Stimulated activated memory B cell treated with anti-CD40 and anti-IgM and Interleukin-4, amounts not matched to agents 10 μg/mL and 1 μg/mL and 100 μg/mL, for 72 hours (primary cell): Measurements from ENCODE around the gene DHRS9.
A peak's percentile ranks its signal among the peaks of the same experiment; 100 is the strongest.

ENCODE experiments used
- ATAC-seq: fragments of 150-1000 bp; cut with Tn5 transposase; 2 replicates; pipeline ENCODE4 v1.10.0; 2021
- H3K27ac Mint-ChIP-seq: one replicate; pipeline ENCODE4 v1.8.0; 2022; ENCODE audit warnings: mild to moderate bottlenecking, mixed read lengths
- H3K27me3 Mint-ChIP-seq: one replicate; pipeline ENCODE4 v1.8.0; 2022; ENCODE audit warnings: mixed read lengths
- H3K36me3 Mint-ChIP-seq: one replicate; pipeline ENCODE4 v1.8.0; 2022; ENCODE audit warnings: mixed read lengths
- H3K4me1 Mint-ChIP-seq: one replicate; pipeline ENCODE4 v1.8.0; 2022; ENCODE audit warnings: mixed read lengths
- H3K4me3 Mint-ChIP-seq: one replicate; pipeline ENCODE4 v1.8.0; 2022; ENCODE audit warnings: mild to moderate bottlenecking, moderate library complexity, mixed read lengths
- H3K9me3 Mint-ChIP-seq: one replicate; pipeline ENCODE4 v1.8.0; 2022; ENCODE audit warnings: mixed read lengths

The DHRS9 gene

DNA sequence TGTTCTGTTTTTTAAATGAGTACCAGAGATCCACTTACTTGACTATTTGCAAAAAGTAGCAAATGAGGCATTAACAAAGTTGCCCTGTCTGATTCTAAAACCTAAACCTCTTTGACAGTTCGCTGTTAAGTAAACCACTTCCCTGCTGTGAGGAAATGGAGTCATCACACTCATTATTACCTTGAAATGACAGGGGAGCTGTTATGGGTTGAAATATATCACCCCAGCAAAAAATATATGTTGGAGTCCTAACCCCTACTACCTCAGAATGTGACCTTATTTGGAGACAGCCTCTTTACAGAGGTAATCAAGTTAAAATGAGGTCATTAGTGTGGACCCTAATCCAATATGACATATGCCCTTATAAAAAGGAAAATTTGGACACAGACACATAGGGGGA lies 36.1 kb downstream of the DHRS9 start:
- no peaks in the 10 kb centered on the region for H3K36me3 Mint-ChIP-seq
- no peak overlapping the region for H3K4me3 Mint-ChIP-seq
- peaks cover 8% of the 10 kb centered on the region for H3K27me3 Mint-ChIP-seq
- no peaks in the 10 kb centered on the region for H3K9me3 Mint-ChIP-seq
- no peak overlapping the region for H3K27ac Mint-ChIP-seq
- ATAC-seq, result no peak
- H3K4me1 Mint-ChIP-seq, result peaks cover 13% of the 10 kb centered on the region

DNA sequence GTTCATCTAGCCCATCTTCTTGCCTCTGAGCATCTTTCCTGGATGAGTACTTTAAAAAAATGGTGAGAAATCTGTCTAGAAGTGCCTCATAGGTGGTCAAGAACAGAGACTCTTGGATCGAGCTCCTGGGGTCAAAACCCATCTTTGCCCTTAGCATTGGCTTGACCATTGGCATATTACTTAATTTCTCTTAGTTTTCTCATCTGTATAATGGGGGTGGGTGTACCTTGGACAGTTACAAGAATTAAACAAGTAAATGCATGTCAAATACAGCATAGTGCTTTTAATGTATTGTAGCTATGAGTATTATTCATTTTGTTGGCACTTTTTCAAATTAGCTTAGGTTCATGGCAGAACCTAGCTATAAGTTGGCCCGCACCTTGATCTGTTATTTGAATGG lies 36.8 kb downstream of the DHRS9 start:
- H3K9me3 Mint-ChIP-seq, result no peaks in the 10 kb centered on the region
- peaks cover 8% of the 10 kb centered on the region for H3K27me3 Mint-ChIP-seq
- ATAC-seq, result no peak
- no peak overlapping the region for H3K4me3 Mint-ChIP-seq
- no peak overlapping the region for H3K27ac Mint-ChIP-seq
- peaks cover 10% of the 10 kb centered on the region for H3K4me1 Mint-ChIP-seq
- H3K36me3 Mint-ChIP-seq, result no peaks in the 10 kb centered on the region

DNA sequence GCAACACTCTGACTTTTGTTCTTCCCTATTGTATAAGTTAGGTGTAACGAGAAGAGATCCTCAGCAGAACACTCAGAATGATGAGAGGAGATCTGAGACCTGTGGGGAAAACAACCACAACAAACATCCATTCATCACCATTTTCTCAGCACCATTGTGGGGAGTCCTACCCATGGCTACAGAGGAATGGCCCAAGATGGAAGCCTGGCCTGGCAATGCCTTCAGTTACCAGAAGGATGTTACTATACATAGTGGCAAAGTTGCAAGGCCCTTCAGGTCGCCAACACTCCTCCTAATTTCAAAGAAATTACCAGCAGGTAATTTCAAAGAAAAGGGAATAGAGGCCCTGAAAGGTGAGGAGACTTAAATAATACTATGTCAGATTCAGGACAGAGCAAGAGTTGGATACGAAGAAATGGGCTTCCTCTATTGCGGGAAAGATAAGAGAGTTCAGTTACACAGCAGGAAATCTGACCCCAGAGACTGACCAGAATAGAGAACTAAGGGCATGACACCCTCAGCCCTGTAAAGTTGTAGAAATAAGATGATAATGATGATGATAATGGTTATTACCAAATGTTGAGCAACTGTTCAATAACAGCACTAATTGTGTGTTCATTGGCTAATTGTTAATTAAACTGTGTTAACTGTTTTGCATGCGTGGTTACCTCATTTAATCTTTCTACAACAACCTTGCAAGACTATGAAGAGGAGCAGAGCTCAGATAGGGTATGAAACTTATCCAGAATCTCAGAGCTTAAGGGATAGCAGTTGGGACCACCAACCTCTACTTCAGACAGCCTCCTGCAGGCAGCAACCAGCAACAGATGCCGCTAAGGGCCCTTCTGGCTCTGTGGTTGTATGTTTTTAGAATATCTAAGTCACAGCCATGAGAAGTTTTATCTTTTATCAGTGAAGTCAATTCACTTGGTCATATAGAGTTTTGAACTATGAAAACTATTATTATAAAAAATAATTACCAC lies 37.5 kb downstream of the DHRS9 start:
- no peaks in the 10 kb centered on the region for H3K36me3 Mint-ChIP-seq
- ATAC-seq, result no peak
- H3K27ac Mint-ChIP-seq, result no peak overlapping the region
- H3K27me3 Mint-ChIP-seq, result peaks cover 1% of the 10 kb centered on the region
- no peak overlapping the region for H3K4me3 Mint-ChIP-seq
- peaks cover 10% of the 10 kb centered on the region for H3K4me1 Mint-ChIP-seq
- H3K9me3 Mint-ChIP-seq, result no peaks in the 10 kb centered on the region

DNA sequence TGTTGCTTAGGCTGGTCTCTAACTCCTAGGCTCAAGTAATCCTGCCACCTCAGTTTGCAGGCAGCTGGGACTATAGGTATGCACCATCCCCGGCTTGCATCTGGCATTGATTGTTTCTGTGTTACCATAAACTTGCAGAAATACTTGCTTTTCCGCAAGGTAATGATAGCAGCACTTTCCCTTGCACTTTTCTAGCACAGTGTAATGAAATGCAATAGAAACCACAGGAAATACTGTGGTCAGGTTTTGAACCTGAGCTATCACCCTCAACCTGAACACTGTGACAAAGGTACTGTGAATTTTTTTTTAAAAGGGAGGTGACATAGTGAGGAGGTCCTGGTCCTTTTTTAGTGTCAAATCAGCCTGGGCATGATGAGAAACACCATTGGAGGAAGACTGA lies 38.3 kb downstream of the DHRS9 start:
- no peak overlapping the region for H3K27ac Mint-ChIP-seq
- no peaks in the 10 kb centered on the region for H3K27me3 Mint-ChIP-seq
- H3K4me1 Mint-ChIP-seq, result peaks cover 10% of the 10 kb centered on the region
- peak; percentile 72 for ATAC-seq
- H3K4me3 Mint-ChIP-seq, result no peak overlapping the region
- no peaks in the 10 kb centered on the region for H3K9me3 Mint-ChIP-seq
- H3K36me3 Mint-ChIP-seq, result no peaks in the 10 kb centered on the region

DNA sequence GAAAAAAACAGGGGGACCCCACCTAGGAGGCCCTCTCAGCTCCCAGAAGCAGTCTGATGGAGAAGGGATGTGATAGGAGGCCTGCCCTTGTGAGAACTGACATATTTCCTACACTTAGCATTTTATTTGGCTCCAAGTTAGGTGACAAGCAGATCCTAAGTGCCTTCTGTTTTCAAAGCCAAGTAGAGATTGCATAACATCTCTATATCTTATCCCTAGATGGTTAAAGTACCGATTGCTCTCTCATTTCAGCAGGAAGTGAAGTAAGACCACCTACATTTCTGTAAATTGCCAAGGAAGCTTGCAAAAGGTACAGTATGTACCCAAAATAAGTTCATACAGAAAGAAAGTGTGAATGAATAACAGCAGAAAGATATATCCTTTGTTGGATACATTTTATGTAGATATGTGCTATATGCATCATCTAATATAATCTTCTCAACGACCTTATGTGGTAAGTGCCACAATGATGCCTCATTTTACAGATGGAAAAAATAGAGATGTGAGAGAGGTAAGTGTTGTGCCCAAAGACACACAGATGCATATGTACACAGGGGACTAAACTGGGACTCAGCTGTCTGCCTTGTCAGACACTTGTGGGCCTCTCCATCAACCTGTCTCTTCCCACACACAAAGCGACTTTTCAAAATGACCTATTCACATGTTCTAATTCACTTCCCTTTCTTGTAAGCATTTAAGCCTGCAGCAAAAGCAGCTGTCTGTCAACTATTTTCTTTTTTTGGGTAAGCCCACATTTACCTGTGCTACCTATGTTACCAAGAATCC lies 38.9 kb downstream of the DHRS9 start:
- peaks cover 10% of the 10 kb centered on the region for H3K4me1 Mint-ChIP-seq
- no peaks in the 10 kb centered on the region for H3K36me3 Mint-ChIP-seq
- no peaks in the 10 kb centered on the region for H3K9me3 Mint-ChIP-seq
- no peaks in the 10 kb centered on the region for H3K27me3 Mint-ChIP-seq
- H3K27ac Mint-ChIP-seq, result no peak overlapping the region
- no peak overlapping the region for H3K4me3 Mint-ChIP-seq
- no peak for ATAC-seq

DNA sequence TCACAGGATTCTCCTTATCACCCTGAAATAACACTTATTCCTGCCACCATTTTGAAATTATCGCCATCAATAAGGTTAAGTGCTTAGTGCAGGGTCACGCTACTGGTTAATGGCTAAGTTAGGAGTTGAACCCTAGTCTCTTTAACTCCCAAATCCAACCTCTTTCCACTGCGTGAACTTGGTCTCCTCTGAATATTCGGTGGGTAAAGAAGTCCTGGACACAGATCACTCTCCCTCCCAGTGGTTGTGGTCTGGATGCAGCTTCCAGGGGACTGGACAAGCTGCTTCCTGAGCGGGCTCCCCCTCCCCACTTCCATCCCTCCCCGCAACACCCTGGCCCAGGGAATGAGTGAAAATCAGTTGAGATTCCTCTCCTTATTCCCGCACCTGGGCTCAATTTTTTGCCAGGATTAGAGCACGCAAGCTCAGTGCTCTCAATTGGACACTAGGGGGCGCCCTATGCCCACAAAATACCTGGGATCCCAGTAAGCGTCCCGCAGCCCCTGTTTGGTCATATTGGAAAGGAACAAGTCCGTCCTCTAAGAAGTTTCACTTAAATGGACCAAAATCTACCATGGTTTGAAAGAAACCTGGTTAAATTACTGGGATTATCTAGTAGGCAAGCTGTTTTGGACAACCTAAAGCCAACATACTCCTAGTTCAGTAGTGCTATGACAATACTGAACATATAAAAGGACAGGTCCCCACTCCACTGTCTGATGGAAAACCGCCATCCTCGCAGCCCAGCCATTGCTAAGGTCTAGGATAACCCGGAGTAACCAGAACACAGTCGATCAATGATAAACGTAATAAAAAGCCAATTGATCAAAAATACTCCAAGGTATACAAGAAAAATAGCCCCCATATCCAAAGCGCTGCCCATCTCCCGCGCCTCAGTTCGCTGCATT lies 40.4 kb downstream of the DHRS9 start:
- no peak for ATAC-seq
- H3K27ac Mint-ChIP-seq, result no peak overlapping the region
- H3K36me3 Mint-ChIP-seq, result no peaks in the 10 kb centered on the region
- no peak overlapping the region for H3K4me3 Mint-ChIP-seq
- no peaks in the 10 kb centered on the region for H3K9me3 Mint-ChIP-seq
- H3K4me1 Mint-ChIP-seq, result peaks cover 10% of the 10 kb centered on the region
- no peaks in the 10 kb centered on the region for H3K27me3 Mint-ChIP-seq

DNA sequence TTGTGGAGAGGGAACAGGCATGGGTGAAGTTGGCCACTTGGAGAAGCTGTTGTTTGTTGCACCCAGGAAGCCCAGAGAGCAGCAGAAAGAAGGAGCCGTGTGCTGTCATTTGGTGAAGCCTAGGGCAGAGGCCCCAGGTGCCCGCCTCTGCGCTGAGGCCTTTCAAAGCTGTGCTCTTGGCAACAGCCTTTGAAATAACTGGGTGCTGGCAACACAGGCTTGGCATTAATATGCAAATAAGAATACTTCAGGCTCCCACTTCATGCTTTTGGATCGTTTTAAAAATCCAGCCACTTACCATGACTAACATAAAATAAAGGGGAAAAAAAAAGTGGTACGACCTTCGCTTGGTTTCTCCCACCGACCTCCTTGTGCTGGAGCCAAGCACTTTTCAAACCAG lies 41.1 kb downstream of the DHRS9 start:
- H3K4me3 Mint-ChIP-seq, result no peak overlapping the region
- H3K27ac Mint-ChIP-seq, result no peak overlapping the region
- H3K9me3 Mint-ChIP-seq, result no peaks in the 10 kb centered on the region
- no peaks in the 10 kb centered on the region for H3K36me3 Mint-ChIP-seq
- H3K27me3 Mint-ChIP-seq, result no peaks in the 10 kb centered on the region
- no peak for ATAC-seq
- H3K4me1 Mint-ChIP-seq, result peaks cover 10% of the 10 kb centered on the region

DNA sequence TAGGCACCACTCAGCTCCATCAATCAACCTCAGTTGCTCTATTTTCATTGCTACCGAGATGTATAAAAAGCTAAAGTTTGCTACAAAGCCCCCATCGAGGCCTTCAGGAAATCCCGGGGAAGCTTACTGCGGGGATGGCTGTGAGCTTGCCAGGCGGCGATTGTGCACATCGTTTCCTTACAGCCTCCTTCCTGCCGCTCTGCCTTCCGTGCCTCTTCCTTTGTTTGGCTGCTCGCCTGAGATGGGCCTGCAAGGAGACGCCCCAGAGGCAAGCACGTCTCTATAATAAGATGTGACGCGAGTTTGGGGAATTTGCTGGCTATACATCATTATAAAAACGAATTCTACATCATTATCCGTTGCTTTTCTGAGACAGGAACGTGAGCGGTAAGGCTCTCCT lies 41.6 kb downstream of the DHRS9 start:
- H3K36me3 Mint-ChIP-seq, result no peaks in the 10 kb centered on the region
- no peaks in the 10 kb centered on the region for H3K27me3 Mint-ChIP-seq
- H3K4me1 Mint-ChIP-seq, result peaks cover 10% of the 10 kb centered on the region
- no peak overlapping the region for H3K27ac Mint-ChIP-seq
- no peak for ATAC-seq
- H3K4me3 Mint-ChIP-seq, result no peak overlapping the region
- H3K9me3 Mint-ChIP-seq, result no peaks in the 10 kb centered on the region

DNA sequence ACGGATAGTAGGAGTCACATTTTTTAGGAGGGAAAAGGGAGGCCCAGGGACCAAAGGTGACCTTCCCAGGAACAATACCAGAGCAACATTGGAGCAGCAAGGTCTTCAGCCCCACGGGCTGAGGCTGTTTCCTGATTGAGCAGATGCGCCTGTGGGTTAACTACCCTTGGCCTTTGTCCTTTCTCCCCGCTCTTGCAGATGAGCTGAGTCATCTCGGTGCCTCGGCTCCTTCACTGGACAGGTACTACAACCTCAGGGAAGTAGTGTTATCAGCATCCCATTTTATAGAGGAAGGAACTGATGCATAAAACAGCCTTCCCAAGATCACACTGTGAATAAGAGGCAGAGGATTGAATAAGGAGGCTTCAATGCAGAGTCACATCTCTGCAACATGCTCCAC lies 43.5 kb downstream of the DHRS9 start:
- no peaks in the 10 kb centered on the region for H3K9me3 Mint-ChIP-seq

DNA sequence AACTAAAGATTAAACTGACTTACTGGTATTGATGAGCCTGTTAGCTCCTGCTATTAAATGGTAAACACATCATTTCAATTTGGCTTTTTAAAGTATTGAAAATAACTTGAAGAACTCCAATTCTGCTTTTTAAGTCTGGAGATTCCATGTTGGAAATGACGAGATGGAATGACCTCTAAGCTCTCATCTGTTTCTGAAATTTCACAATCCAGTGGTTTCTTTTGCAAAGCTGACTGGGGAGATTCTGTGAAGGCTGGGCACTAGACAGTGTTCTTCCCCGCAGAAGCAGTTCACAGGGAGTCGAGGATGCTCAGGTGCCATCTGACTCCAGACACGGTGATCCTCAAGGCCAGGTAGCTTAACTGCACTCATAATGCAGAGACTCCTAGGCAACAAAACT lies 44.7 kb downstream of the DHRS9 start:
- Mint-ChIP-seq H3K9me3 (no peaks in the 10 kb centered on the region), H3K36me3 (no peaks in the 10 kb centered on the region), H3K4me3 (no peak overlapping the region), H3K27me3 (peaks cover 12% of the 10 kb centered on the region), H3K27ac (no peak overlapping the region), H3K4me1 (no peaks in the 10 kb centered on the region)
- no peak for ATAC-seq

More for the DNA sequence above, 43.5 kb downstream of the DHRS9 start:
- peaks cover 6% of the 10 kb centered on the region for H3K4me1 Mint-ChIP-seq
- ATAC-seq, result no peak
- no peak overlapping the region for H3K4me3 Mint-ChIP-seq
- no peak overlapping the region for H3K27ac Mint-ChIP-seq
- H3K36me3 Mint-ChIP-seq, result no peaks in the 10 kb centered on the region
- H3K27me3 Mint-ChIP-seq, result peaks cover 10% of the 10 kb centered on the region

DNA sequence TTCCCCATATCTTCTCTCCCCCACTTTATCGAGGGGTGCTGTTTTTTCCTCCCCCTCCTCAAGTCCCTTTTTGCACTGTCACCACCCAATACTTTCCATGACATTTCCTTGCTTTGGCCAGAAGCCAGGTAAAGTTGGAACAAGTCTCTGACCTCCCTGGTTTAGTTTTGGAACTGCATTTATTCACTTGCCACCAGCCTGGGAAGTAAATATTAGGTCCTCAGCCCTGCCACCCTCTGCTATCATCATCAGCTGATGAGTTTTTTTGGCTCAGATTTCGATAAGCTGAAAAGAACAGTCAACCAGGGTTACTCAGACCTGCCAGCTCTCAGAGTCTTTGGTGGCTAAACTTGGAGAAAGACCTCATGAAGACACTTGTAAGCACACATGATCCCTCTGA lies 47.0 kb downstream of the DHRS9 start:
- H3K4me1 Mint-ChIP-seq, result no peaks in the 10 kb centered on the region
- H3K27me3 Mint-ChIP-seq, result peaks cover 21% of the 10 kb centered on the region
- H3K27ac Mint-ChIP-seq, result no peak overlapping the region
- ATAC-seq, result no peak
- no peaks in the 10 kb centered on the region for H3K36me3 Mint-ChIP-seq
- no peaks in the 10 kb centered on the region for H3K9me3 Mint-ChIP-seq
- no peak overlapping the region for H3K4me3 Mint-ChIP-seq

DNA sequence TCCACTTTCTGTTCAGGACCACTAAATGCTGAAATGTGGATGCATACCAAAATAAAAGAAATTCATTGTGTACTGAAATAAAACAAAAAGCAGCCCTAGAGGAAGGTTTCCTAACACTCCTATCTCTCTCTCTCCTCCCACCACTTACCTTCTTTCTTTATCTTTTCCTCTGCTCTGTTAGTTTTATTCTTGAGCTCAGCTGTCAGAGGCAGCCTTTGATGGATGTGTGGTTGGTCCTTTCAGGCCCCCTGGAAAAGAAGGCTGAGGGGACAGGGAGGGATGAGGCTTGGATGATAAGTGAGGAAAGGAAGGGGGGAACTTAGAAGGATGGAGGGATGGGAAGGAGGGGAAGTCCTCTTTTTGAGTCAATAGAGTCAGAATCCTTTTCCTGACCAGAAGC lies 47.6 kb downstream of the DHRS9 start:
- Mint-ChIP-seq H3K27ac (no peak overlapping the region), H3K4me3 (no peak overlapping the region), H3K9me3 (no peaks in the 10 kb centered on the region), H3K4me1 (no peaks in the 10 kb centered on the region), H3K27me3 (peaks cover 21% of the 10 kb centered on the region), H3K36me3 (no peaks in the 10 kb centered on the region)
- no peak for ATAC-seq

DNA sequence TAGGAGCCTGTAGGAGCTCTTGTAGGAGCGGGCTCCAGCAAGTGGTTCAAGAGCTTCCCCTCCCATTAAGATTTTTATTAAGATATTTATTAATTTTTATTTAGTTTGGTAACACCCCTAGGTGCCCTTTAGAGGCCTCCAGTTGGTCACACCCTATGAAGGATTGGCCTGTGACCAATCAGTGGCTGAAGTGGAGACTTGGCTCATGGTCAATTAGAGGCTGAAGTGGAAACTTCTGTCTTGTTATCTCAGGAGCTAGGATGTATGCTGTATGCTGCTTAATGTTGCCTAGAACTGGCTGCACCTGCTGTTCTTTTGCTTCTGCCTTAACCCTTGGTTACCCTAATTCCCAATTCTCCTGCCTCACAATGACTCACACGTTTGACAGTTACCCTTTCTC lies 48.7 kb downstream of the DHRS9 start:
- no peak overlapping the region for H3K27ac Mint-ChIP-seq
- no peak for ATAC-seq
- no peaks in the 10 kb centered on the region for H3K9me3 Mint-ChIP-seq
- peaks cover 21% of the 10 kb centered on the region for H3K27me3 Mint-ChIP-seq
- no peaks in the 10 kb centered on the region for H3K36me3 Mint-ChIP-seq
- H3K4me3 Mint-ChIP-seq, result no peak overlapping the region
- no peaks in the 10 kb centered on the region for H3K4me1 Mint-ChIP-seq

DNA sequence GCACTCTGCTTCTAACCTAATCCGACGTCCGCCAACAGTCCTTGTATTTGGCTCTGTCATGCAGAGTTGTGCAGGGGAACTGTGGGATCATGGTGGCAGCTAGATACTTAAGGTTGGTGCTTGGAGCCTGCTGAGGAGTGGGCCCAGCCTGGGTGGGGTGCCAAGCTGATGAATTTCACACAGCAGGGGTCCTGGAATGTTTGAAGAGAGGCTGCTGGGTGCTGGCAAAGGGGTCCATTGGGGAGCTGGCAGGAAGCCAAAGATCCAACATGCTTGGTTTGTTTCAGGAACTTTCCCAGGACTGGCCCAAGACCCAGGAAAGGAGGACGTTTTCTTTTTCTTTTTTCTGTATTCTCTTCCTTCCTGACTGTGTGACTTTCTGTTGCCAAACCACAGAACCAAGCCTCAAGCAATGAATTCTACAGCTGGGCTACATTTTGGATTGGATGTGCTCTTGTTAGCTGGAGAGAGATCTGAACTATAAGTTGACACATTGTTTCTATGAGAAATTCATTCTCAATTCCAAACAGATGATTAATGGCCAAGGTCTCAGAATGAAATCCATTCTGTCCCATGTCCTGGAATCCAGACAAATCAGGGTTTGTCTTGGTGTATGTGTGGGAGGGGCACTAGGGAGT lies 49.9 kb downstream of the DHRS9 start:
- no peak for ATAC-seq
- Mint-ChIP-seq H3K4me3 (no peak overlapping the region), H3K9me3 (no peaks in the 10 kb centered on the region), H3K27me3 (peaks cover 21% of the 10 kb centered on the region), H3K4me1 (no peaks in the 10 kb centered on the region), H3K36me3 (no peaks in the 10 kb centered on the region), H3K27ac (no peak overlapping the region)

DNA sequence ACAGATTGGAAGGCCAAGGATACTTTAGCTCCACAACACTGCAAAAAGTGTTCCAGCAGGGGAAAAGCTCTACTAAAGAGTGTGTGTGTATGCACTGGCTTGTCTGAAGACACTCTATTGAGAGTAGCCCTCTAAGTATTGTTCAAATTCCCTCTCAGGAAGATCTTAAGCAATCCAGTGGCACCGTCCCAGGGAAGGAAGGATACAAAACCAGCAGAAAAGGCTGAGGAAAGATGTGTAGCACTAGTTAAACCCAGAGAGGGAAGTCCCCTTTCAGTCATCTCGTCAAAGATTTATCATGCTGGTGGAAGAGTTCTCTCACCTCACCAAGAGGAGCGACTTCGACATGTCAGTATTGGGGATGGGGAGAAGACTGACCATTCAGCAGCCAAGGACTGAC lies 50.5 kb downstream of the DHRS9 start:
- ATAC-seq, result no peak
- no peak overlapping the region for H3K27ac Mint-ChIP-seq

More for the DNA sequence above, 50.5 kb downstream of the DHRS9 start:
- Mint-ChIP-seq H3K4me1 (no peaks in the 10 kb centered on the region), H3K4me3 (no peak overlapping the region), H3K9me3 (no peaks in the 10 kb centered on the region), H3K36me3 (no peaks in the 10 kb centered on the region), H3K27me3 (peaks cover 21% of the 10 kb centered on the region)
